Endometrium (tissue), 2 donors: ENCODE data around the gene NEURL3.
"Not testable (repeated sequence)": the region's sequence is repeated elsewhere in the genome, so short reads cannot be mapped to it uniquely, and the experiment has no call there.

ENCODE experiments used
- FAIRE-seq: peaks from 2 replicates; lab custom pipeline; 2012; peaks lifted over from hg19 to GRCh38; lab: Jason Lieb, UNC
- donor health status: control.
- donor health status: control.

NEURL3 gene

DNA sequence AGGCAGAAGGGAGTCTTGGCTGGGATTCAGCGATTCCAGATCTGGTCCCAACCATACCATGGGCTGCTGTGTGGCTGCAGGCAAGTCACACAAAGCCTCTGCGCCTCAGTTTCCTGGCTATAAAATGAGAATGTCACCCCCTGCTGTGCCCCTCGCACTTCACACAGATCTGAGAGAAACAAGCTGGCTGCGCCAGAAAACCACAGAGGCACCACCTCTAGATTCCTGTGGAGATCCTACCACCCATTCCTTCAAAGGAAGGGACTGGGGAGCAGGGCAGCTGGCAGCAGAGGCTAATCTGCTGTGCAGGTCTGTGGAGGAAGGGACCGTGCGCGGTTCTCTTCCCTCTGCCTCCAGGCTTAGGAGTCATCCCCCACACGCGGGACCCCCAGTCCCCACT is 19.8 kb downstream of the NEURL3 start:
- no peak for FAIRE-seq

DNA sequence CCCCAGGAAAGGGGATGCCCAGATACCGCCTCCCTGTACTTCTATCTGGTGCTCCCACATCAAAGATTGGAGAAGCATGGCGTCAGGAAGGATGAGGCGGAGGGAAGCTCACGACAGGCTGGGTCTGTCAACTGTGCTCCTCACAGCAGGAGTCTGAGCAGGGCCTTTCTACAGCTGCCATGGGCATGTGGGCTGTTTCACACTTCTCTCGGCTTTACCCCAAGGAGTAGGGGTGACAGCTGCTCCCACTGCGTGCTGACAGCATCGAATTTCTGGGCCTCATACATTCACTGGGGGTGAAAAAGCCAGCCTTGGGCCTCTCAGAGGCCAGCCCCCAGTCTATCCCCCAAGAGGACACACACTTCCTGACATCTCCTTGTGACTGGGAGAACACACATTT is 21.1 kb downstream of the NEURL3 start:
- FAIRE-seq = no peak

DNA sequence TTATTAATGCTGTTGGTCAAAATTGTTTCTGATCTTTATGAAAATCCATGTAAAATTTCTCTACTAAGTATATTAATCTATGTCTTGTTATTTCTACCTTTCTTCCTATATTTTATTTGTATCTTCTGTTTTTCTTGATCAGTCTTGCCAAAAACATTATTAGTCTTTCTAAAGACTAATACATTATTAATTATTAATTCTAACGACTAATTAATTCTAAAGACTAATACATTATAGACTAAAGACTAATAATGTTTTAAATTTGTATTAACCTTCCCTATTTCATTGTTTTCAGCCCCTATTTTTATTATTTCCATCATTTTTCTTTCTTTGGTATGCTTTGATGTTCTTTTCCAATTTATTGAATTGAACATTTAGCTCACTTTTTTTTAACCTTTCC is 27.7 kb downstream of the NEURL3 start:
- FAIRE-seq = no peak

DNA sequence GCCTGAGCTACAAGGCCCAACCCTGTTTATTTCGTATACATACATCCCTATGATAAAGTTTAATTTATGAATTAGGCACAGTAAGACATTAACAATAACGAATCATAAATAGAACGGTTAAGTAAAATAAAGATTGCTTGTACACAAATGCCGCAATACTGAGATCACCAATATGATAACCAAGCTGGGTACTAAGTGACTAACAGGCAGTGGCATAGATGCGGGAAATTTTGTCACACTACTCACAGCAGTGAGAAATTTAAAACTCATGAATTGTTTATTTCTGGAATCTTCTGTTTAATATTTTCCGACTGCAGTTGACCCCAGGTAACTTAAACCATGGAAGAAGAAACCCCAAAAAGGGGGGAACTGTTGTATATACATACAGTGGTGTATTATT is 33.4 kb downstream of the NEURL3 start:
- FAIRE-seq = no peak

- FAIRE-seq = no peak
These were observed 34.5 kb downstream of the NEURL3 start for GRCh38 chr2:96470636-96471035.

GRCh38 chr2:96470109-96470508 is 35.0 kb downstream of the NEURL3 start:
- no peak for FAIRE-seq

DNA sequence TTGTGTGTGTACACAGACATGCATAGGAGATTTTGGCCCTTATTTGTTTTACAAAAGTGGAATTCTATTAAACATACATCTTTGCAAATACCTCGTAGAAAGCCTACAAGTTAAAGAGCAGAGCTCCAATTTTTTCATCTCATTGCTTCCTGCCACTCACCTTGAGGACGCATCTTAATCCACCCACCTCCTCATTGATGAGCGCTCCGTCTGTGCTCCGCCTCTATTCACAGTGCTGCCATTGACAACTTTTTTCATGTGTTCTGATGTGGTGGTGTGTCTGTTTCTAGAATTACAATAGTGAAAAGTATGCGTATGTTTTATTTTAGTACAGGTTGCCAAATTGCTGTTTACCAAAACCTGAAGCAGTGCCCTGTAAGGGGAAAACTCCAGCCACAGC is 36.3 kb downstream of the NEURL3 start:
- FAIRE-seq = no peak

DNA sequence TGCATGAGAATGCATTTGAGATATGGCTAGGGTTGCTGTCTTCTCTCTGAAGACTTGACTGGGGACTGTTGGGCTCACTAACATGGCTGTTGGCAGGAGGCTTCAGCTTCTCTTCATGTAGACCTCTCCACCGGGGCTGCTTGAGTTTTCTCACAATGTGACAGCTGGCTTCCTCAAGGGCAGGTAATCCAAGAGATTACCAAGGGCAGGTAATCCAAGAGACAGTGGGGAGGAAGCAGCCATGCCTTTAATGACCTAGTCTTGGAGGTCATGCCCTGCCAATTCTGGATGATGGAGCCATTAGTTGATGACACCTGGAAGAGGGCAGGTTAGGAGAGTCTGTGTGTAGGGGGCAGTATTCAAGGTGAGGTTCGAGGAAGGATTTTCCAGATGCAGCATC is 40.5 kb downstream of the NEURL3 start:
- no peak for FAIRE-seq

DNA sequence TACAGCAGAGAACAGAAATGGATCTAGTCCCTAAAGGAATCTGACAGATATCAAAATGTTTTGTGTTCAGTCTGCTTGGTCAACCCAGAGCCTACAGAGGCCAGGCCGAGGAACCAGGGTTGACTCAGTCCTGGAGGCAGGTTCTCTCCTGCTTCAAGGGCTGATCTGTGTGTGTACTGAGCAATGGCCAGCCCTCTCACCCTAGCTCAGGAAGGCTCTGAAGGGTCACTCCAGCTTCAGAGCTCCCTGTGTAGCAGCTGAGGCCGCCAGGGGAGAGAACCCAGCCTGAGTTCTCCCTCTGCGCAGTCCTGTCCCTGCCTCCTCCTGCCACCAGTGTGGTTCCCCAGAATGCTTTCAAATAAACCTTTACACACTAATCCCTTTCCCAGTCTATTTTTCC is 41.1 kb downstream of the NEURL3 start:
- no peak for FAIRE-seq

GRCh38 chr2:96463119-96463518 is 42.0 kb downstream of the NEURL3 start:
- no peak for FAIRE-seq

GRCh38 chr2:96461616-96462015 is 43.5 kb downstream of the NEURL3 start:
- FAIRE-seq = not testable (repeated sequence)

- FAIRE-seq = no peak
These were observed 53.1 kb downstream of the NEURL3 start for GRCh38 chr2:96452053-96452452.

GRCh38 chr2:96449637-96450036 is 55.5 kb downstream of the NEURL3 start:
- FAIRE-seq = no peak

DNA sequence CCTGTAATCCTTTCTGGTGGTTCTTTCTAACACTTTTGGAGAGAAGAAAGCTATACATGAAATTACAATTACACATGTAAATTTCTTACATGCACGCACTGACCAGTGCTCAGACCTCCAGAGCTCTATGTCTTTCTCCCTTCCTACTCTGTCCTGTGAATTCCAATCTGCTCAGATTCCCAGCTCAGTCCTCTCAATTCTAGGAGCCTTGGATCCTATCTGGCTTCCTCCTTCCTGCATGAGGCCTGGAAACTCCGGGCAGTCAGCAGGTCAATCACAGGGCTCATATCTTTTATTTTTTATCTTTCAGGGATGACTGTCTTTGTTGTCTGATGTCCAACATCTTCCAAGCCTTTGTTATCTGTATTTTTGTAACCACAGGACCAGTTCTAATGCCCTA is 56.0 kb downstream of the NEURL3 start:
- FAIRE-seq = no peak

- FAIRE-seq = no peak
These were observed 57.4 kb downstream of the NEURL3 start for GRCh38 chr2:96447726-96448125.
